Endothelial cell of umbilical vein (primary cell): Measurements from ENCODE around the gene MKNK1. TPM values are rescaled to one million over a fixed set of nuclear protein-coding genes. Genes with fewer than 3 reads are reported as not detected.

Experiments
- BruUV-seq: library from RNA; stranded (reverse); fragments of 400-500 nt; replicated peaks from 2 replicates; lab custom pipeline; 2021; lab: Mats Ljungman, UMichigan
- CTCF ChIA-PET: fragments of 300-600, 350-600 bp; sonication (Branson Sonifier 250); formaldehyde crosslinking; loops from one replicate; lab custom pipeline; 2021; ENCODE audit warnings: antibody characterized with exemption, inconsistent platforms; lab: Charles Lee
- POLR2A ChIA-PET: fragments of 300-600, 350-600 bp; sonication (Branson Sonifier 250); formaldehyde crosslinking; loops from one replicate; lab custom pipeline; 2021; ENCODE audit warnings: antibody characterized with exemption, inconsistent platforms; lab: Charles Lee
- DNase-seq: peaks from one replicate; pipeline ENCODE4 v3.0.0-alpha.2; 2011; ENCODE audit warnings: low read depth, low spot score
- FAIRE-seq: peaks from 2 replicates; lab custom pipeline; 2011; peaks lifted over from hg19 to GRCh38; lab: Jason Lieb, UNC
- H2AFZ ChIP-seq: 2 replicates; pipeline ENCODE4 v1.6.0; 2012; ENCODE audit warnings: low read depth, low read length, control low read depth, inconsistent platforms
- H3K27ac ChIP-seq: 2 replicates; pipeline ENCODE4 v1.5.1; 2011; ENCODE audit warnings: low read depth, mild to moderate bottlenecking, control low read depth, low read length, moderate library complexity; ENCODE audit not compliant: insufficient read depth
- H3K27me3 ChIP-seq, 2 experiments: 2 replicates each; pipeline versions ENCODE4 v1.6.0 to v1.6.1; 2011; ENCODE audit warnings: low read length in 2 of 2, mixed read lengths in 1 of 2; ENCODE audit not compliant: control insufficient read depth in 2 of 2, insufficient read depth in 2 of 2
- H3K36me3 ChIP-seq, 2 experiments: 2 replicates in 1 of 2; 3 replicates in 1 of 2; pipeline ENCODE4 v1.5.1; 2011; ENCODE audit warnings: low read length in 2 of 2, mild to moderate bottlenecking in 1 of 2, moderate library complexity in 1 of 2; ENCODE audit not compliant: control insufficient read depth in 2 of 2, insufficient read depth in 2 of 2; ENCODE audit errors: extremely low read depth in 1 of 2
- H3K4me1 ChIP-seq: 3 replicates; pipeline ENCODE4 v1.5.1; 2011; ENCODE audit warnings: mild to moderate bottlenecking, low read length; ENCODE audit not compliant: control insufficient read depth, insufficient read depth; ENCODE audit errors: extremely low read depth
- H3K4me2 ChIP-seq: 2 replicates; pipeline ENCODE4 v1.6.1; 2011; ENCODE audit warnings: low read length, control low read depth, mixed read lengths; ENCODE audit not compliant: insufficient read depth
- H3K4me3 ChIP-seq, 3 experiments: fragments of 200-600 bp in 1 of 3; sonication (generic), shearing (Covaris generic) in 1 of 3; replicated peaks in 1 of 3; 2 replicates each; pipeline ENCODE4 v1.5.1; 2011 to 2016; ENCODE audit warnings: control low read depth in 3 of 3, low read length in 3 of 3, mild to moderate bottlenecking in 2 of 3, inconsistent platforms in 1 of 3, low read depth in 1 of 3, moderate library complexity in 1 of 3; ENCODE audit not compliant: insufficient read depth in 1 of 3
- H3K79me2 ChIP-seq: 2 replicates; pipeline ENCODE4 v1.6.0; 2012; ENCODE audit warnings: low read length, inconsistent platforms; ENCODE audit not compliant: control insufficient read depth, insufficient read depth
- H3K9ac ChIP-seq: replicated peaks from 2 replicates; pipeline ENCODE3; 2011; ENCODE audit warnings: low read length, control low read depth; ENCODE audit not compliant: insufficient read depth; ENCODE audit errors: extremely low read depth
- H3K9me1 ChIP-seq: replicated peaks from 3 replicates; pipeline ENCODE4 v1.6.0; 2011; ENCODE audit warnings: mild to moderate bottlenecking, low read length; ENCODE audit not compliant: control insufficient read depth, insufficient read depth; ENCODE audit errors: extremely low read depth
- H3K9me3 ChIP-seq: replicated peaks from 2 replicates; pipeline ENCODE4 v1.5.1; 2012; ENCODE audit warnings: low read length, inconsistent platforms; ENCODE audit not compliant: control insufficient read depth, insufficient read depth
- H4K20me1 ChIP-seq: replicated peaks from 2 replicates; pipeline ENCODE3; 2011; ENCODE audit warnings: mild to moderate bottlenecking, low read length; ENCODE audit not compliant: control insufficient read depth, insufficient read depth; ENCODE audit errors: extremely low read depth
- EZH2 ChIP-seq: IDR thresholded peaks from 2 replicates; pipeline ENCODE4 v1.6.1; 2012; ENCODE audit warnings: borderline replicate concordance, low read depth, mild to moderate bottlenecking, moderate library complexity, low read length, inconsistent platforms; ENCODE audit not compliant: severe bottlenecking
- FOS ChIP-seq: IDR thresholded peaks from 2 replicates; pipeline ENCODE4 v1.6.1; 2011; ENCODE audit warnings: mild to moderate bottlenecking, low read length, moderate library complexity, borderline replicate concordance; ENCODE audit not compliant: insufficient read depth
- GATA2 ChIP-seq: IDR thresholded peaks from 2 replicates; pipeline ENCODE4 v1.7.0; 2011; ENCODE audit warnings: low read depth, mild to moderate bottlenecking, moderate library complexity, mixed read lengths, low read length; ENCODE audit not compliant: insufficient read length, insufficient read depth
- JUN ChIP-seq: IDR thresholded peaks from 2 replicates; pipeline ENCODE4 v1.6.1; 2011; ENCODE audit warnings: borderline replicate concordance, low read depth; ENCODE audit not compliant: insufficient read length, insufficient read depth
- MAX ChIP-seq: IDR thresholded peaks from 2 replicates; pipeline ENCODE4 v1.6.1; 2011; ENCODE audit not compliant: insufficient read depth, insufficient read length
- MYC ChIP-seq: IDR thresholded peaks from one replicate; pipeline ENCODE4 v1.6.1; 2011; ENCODE audit warnings: mild to moderate bottlenecking, low read depth, low read length
- POLR2A ChIP-seq: IDR thresholded peaks from 2 replicates; pipeline ENCODE4 v1.6.1; 2012; ENCODE audit warnings: low read depth, mild to moderate bottlenecking, control low read depth, low read length
- POLR2AphosphoS5 ChIP-seq: IDR thresholded peaks from 2 replicates; pipeline ENCODE4 v1.6.1; 2012; ENCODE audit warnings: low read depth, mild to moderate bottlenecking, control low read depth, low read length, moderate library complexity; ENCODE audit not compliant: insufficient read depth
- dilution Hi-C: fragments of 300-500 bp; cut with MboI; formaldehyde crosslinking; loops from one replicate; pipeline ENCODE4 v1.15.0; 2019; ENCODE audit warnings: low sequenced_read_pairs; ENCODE audit not compliant: extremely low pct_ligation_motif_present
- intact Hi-C: fragments of 100-400 bp; cut with micrococcal nuclease; formaldehyde crosslinking; loops from one replicate; pipeline ENCODE4 v1.10.0; 2022
- polyA plus RNA-seq, 4 experiments: library from polyadenylated mRNA; depleted of rRNA in 3 of 4; stranded (reverse) in 3 of 4; unstranded in 1 of 4; fragments of >200 nt; gene quantifications; 2 replicates each; pipeline versions ENCODE4 v1.2.1 to v1.2.3, GENCODE V29; 2011 to 2012; ENCODE audit warnings: missing spikeins in 1 of 4
- total RNA-seq: library from RNA; stranded (reverse); gene quantifications from 2 replicates; pipeline ENCODE4 v1.2.3, GENCODE V29; 2021
- TF ChIP-seq, protein P1 (sequence below), 2 donors: IDR thresholded peaks; 1 replicate in 1 of 2; 2 replicates in 1 of 2; pipeline ENCODE4 v1.5.1; 2011; ENCODE audit warnings: low read length in 2 of 2, mild to moderate bottlenecking in 2 of 2, moderate library complexity in 2 of 2, control low read depth in 1 of 2, inconsistent platforms in 1 of 2, low read depth in 1 of 2; ENCODE audit not compliant: insufficient read depth in 1 of 2; ENCODE audit errors: extremely low read depth in 1 of 2

Gene MKNK1
- total and polyA plus RNA-seq, 2 donors (not counting 3 experiments of a cell fraction or from before 2014, with no cell fraction given): 32.9 to 42.6 TPM

DNA sequence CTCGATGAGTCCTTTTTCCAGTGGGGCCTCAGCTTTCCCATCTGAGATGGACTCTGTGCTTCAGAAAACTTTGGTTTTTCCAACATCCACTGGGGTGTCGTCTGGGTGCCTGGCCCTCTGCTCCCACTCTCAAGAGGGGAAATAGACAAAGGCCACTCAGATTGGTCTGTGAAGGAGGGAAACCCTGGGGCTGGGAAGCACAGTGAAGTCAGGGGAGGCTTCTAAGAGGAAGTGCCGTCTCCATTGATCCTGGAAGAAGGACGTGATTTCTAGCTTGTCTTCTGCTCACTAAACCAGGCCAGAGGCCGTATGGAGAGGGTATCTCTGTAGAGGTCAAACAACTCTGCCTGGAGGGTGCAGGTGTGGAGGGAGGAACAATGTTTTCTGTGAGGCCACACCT is 57.9 kb downstream of the MKNK1 start:
- no peaks in the 10 kb centered on the region for H4K20me1 ChIP-seq
- no peaks in the 10 kb centered on the region for H3K4me1 ChIP-seq
- no peaks in the 10 kb centered on the region for H3K79me2 ChIP-seq
- H3K4me2 ChIP-seq: no peak overlapping the region
- no peak for DNase-seq
- TF ChIP-seq MAX: no peak
- no peak for TF ChIP-seq EZH2
- TF ChIP-seq GATA2: no peak
- TF ChIP-seq, protein P1, sequence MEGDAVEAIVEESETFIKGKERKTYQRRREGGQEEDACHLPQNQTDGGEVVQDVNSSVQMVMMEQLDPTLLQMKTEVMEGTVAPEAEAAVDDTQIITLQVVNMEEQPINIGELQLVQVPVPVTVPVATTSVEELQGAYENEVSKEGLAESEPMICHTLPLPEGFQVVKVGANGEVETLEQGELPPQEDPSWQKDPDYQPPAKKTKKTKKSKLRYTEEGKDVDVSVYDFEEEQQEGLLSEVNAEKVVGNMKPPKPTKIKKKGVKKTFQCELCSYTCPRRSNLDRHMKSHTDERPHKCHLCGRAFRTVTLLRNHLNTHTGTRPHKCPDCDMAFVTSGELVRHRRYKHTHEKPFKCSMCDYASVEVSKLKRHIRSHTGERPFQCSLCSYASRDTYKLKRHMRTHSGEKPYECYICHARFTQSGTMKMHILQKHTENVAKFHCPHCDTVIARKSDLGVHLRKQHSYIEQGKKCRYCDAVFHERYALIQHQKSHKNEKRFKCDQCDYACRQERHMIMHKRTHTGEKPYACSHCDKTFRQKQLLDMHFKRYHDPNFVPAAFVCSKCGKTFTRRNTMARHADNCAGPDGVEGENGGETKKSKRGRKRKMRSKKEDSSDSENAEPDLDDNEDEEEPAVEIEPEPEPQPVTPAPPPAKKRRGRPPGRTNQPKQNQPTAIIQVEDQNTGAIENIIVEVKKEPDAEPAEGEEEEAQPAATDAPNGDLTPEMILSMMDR (IDR thresholded peaks at IDR 0.05; ENCODE audit: extremely low read depth in 1 of 2, insufficient read depth in 1 of 2, low read depth in 1 of 2, low read length in 2 of 2): no peak
- TF ChIP-seq FOS: no peak
- no peak for TF ChIP-seq MYC
- TF ChIP-seq JUN: no peak
- no peak for TF ChIP-seq POLR2AphosphoS5
- no peak for TF ChIP-seq POLR2A
- ChIA-PET CTCF (interaction anchor here (1.1 to 1.8 kb wide), 4 partner anchors 12 to 140 kb away, joined by 4 to 12 read pairs (median 6); no protein-coding TSS in a partner anchor), POLR2A (no interaction called here)
- H3K9me1 ChIP-seq: no peaks in the 10 kb centered on the region
- H3K27me3 ChIP-seq: peaks cover 50 to 52% of the 10 kb centered on the region in 2 experiments
- H2AFZ ChIP-seq: no peak overlapping the region
- intact Hi-C loops (no loop called here), dilution Hi-C loops (no loop called here)
- H3K36me3 ChIP-seq: no peaks in the 10 kb centered on the region
- H3K9me3 ChIP-seq: no peaks in the 10 kb centered on the region
- FAIRE-seq: no peak
- no TSS peak for BruUV-seq
- no peak overlapping the region for H3K4me3 ChIP-seq
- no peak overlapping the region for H3K9ac ChIP-seq
- no peak overlapping the region for H3K27ac ChIP-seq
